ENCODE data around the gene CACNA1H. TPM values are rescaled to one million over a fixed set of nuclear protein-coding genes. Genes with fewer than 3 reads are reported as not detected.

Gene CACNA1H
- total and polyA plus RNA-seq, 2 donors (not counting 3 experiments of a cell fraction or from before 2014, with no cell fraction given): 0.03 TPM; not detected in 1

DNA sequence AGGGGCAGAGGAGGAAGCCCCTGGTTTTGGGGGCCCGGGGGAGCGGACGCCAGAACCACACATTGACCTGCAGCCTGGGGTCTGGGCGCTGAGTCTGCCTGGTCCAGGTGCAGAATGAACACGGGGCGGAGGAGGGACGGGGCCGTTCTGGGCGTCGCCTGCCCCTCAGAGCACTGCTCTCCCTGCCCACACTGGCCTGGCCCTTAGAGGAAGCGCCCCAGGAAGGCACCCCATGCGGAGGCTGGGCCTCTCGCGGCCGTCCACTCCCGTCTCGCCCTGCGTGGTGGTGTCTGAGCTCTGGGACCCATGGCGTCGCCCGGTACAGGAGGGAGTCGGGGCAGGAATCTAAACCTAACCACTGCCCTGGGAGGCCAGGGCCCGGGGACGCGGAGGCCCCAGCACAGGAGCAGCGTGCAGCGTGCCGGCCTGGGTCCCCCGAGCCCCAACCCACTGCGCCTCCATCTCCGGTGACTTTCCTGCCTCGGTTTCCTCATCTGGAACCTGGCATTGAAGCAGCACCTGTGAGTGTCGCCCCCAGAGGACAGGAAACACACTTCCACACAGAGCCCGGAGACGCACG lies 107.3 kb downstream of the CACNA1H start:
- Histone ChIP-seq H2AFZ (ENCODE audit: low read depth, low read length) (no peak overlapping the region), H4K20me1 (replicated peaks; ENCODE audit: control insufficient read depth, extremely low read depth, insufficient read depth, low read length) (no peaks in the 10 kb centered on the region), H3K9me1 (replicated peaks; ENCODE audit: control insufficient read depth, extremely low read depth, insufficient read depth, low read length) (no peaks in the 10 kb centered on the region), H3K36me3 (ENCODE audit: control insufficient read depth in 2 of 2, extremely low read depth in 1 of 2, insufficient read depth in 2 of 2, low read length in 2 of 2) (no peaks in the 10 kb centered on the region), H3K4me2 (ENCODE audit: insufficient read depth, low read length) (no peak overlapping the region), H3K27ac (ENCODE audit: insufficient read depth, low read depth, low read length) (no peak overlapping the region), H3K79me2 (ENCODE audit: control insufficient read depth, insufficient read depth, low read length) (no peaks in the 10 kb centered on the region), H3K27me3 (ENCODE audit: control insufficient read depth in 2 of 2, insufficient read depth in 2 of 2, low read length in 2 of 2) (peaks cover 21 to 25% of the 10 kb centered on the region in 2 experiments), H3K4me3 (replicated peaks in 1 of 3; ENCODE audit: insufficient read depth in 1 of 3, low read depth in 1 of 3, low read length in 3 of 3) (no peak overlapping the region), H3K9ac (replicated peaks; ENCODE audit: extremely low read depth, insufficient read depth, low read length) (no peak overlapping the region), H3K9me3 (replicated peaks; ENCODE audit: control insufficient read depth, insufficient read depth, low read length) (no peaks in the 10 kb centered on the region), H3K4me1 (ENCODE audit: control insufficient read depth, extremely low read depth, insufficient read depth, low read length) (no peaks in the 10 kb centered on the region)
- no peak for DNase-seq (ENCODE audit: low read depth, low spot score)
- dilution Hi-C loops (cut with MboI; ENCODE audit: extremely low pct_ligation_motif_present, low sequenced_read_pairs): no loop called here
- CTCF ChIA-PET: no interaction called here
- FAIRE-seq: no peak
- no TSS peak for BruUV-seq (replicated peaks)
- TF ChIP-seq POLR2A (IDR thresholded peaks at IDR 0.05; ENCODE audit: low read depth, low read length): no peak
- TF ChIP-seq EZH2 (IDR thresholded peaks at IDR 0.05; ENCODE audit: borderline replicate concordance, low read depth, low read length, severe bottlenecking): no peak
- no peak for TF ChIP-seq FOS (IDR thresholded peaks at IDR 0.05; ENCODE audit: borderline replicate concordance, insufficient read depth, low read length)
- TF ChIP-seq JUN (IDR thresholded peaks at IDR 0.05; ENCODE audit: borderline replicate concordance, insufficient read depth, insufficient read length, low read depth): no peak
- no peak for TF ChIP-seq MYC (IDR thresholded peaks at IDR 0.05; ENCODE audit: low read depth, low read length)
- TF ChIP-seq GATA2 (IDR thresholded peaks at IDR 0.05; ENCODE audit: insufficient read depth, insufficient read length, low read depth, low read length): no peak
- TF ChIP-seq, protein P1, sequence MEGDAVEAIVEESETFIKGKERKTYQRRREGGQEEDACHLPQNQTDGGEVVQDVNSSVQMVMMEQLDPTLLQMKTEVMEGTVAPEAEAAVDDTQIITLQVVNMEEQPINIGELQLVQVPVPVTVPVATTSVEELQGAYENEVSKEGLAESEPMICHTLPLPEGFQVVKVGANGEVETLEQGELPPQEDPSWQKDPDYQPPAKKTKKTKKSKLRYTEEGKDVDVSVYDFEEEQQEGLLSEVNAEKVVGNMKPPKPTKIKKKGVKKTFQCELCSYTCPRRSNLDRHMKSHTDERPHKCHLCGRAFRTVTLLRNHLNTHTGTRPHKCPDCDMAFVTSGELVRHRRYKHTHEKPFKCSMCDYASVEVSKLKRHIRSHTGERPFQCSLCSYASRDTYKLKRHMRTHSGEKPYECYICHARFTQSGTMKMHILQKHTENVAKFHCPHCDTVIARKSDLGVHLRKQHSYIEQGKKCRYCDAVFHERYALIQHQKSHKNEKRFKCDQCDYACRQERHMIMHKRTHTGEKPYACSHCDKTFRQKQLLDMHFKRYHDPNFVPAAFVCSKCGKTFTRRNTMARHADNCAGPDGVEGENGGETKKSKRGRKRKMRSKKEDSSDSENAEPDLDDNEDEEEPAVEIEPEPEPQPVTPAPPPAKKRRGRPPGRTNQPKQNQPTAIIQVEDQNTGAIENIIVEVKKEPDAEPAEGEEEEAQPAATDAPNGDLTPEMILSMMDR (IDR thresholded peaks at IDR 0.05; ENCODE audit: extremely low read depth in 1 of 2, insufficient read depth in 1 of 2, low read depth in 1 of 2, low read length in 2 of 2): no peak
- TF ChIP-seq, protein P2, sequence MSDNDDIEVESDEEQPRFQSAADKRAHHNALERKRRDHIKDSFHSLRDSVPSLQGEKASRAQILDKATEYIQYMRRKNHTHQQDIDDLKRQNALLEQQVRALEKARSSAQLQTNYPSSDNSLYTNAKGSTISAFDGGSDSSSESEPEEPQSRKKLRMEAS (IDR thresholded peaks at IDR 0.05; ENCODE audit: insufficient read depth, insufficient read length): no peak
- TF ChIP-seq POLR2AphosphoS5 (IDR thresholded peaks at IDR 0.05; ENCODE audit: insufficient read depth, low read depth, low read length): no peak
- POLR2A ChIA-PET: no interaction called here
- intact Hi-C loops (cut with micrococcal nuclease): no loop called here

Measured in endothelial cell of umbilical vein (primary cell).